Measurements from ENCODE around the gene MED22.
"Not testable (repeated sequence)": the region's sequence is repeated elsewhere in the genome, so short reads cannot be mapped to it uniquely, and the experiment has no call there.

Gene MED22

GRCh38 chr9:133305731-133306130, 42.2 kb downstream of the MED22 start:
- TF ChIP-seq CTCF (conservative IDR thresholded peaks at IDR 0.05; ENCODE audit: low read depth, low read length): no peak
- DNase-seq (ENCODE audit: low read depth): no peak
- H3K4me3 ChIP-seq (ENCODE audit: low read depth, low read length): no peak overlapping the region

GRCh38 chr9:133304477-133305377, 43.2 kb downstream of the MED22 start:
- no peak for DNase-seq (ENCODE audit: low read depth)
- TF ChIP-seq CTCF (conservative IDR thresholded peaks at IDR 0.05; ENCODE audit: low read depth, low read length): no peak
- H3K4me3 ChIP-seq (ENCODE audit: low read depth, low read length): no peak overlapping the region

- TF ChIP-seq CTCF (conservative IDR thresholded peaks at IDR 0.05; ENCODE audit: low read depth, low read length): no peak
- no peak for DNase-seq (ENCODE audit: low read depth)
- no peak overlapping the region for H3K4me3 ChIP-seq (ENCODE audit: low read depth, low read length)
Observed at GRCh38 chr9:133304158-133304470, 43.8 kb downstream of the MED22 start.

GRCh38 chr9:133303266-133304157, 44.4 kb downstream of the MED22 start:
- DNase-seq (ENCODE audit: low read depth): no peak
- no peak overlapping the region for H3K4me3 ChIP-seq (ENCODE audit: low read depth, low read length)
- no peak for TF ChIP-seq CTCF (conservative IDR thresholded peaks at IDR 0.05; ENCODE audit: low read depth, low read length)

- no peak for DNase-seq (ENCODE audit: low read depth)
- no peak overlapping the region for H3K4me3 ChIP-seq (ENCODE audit: low read depth, low read length)
- no peak for TF ChIP-seq CTCF (conservative IDR thresholded peaks at IDR 0.05; ENCODE audit: low read depth, low read length)
Observed at GRCh38 chr9:133301253-133302230, 46.4 kb downstream of the MED22 start.

GRCh38 chr9:133299996-133300395, 47.9 kb downstream of the MED22 start:
- not testable (repeated sequence) for DNase-seq (ENCODE audit: low read depth); H3K4me3 ChIP-seq (ENCODE audit: low read depth, low read length)

All from choroid plexus epithelial cell (primary cell).